GM18502 (cell line): ENCODE measurements around the gene HUNK.
"Not testable (repeated sequence)": the region's sequence is repeated elsewhere in the genome, so short reads cannot be mapped to it uniquely, and the experiment has no call there.

Experiments used
- ATAC-seq: cut with Tn5 transposase; IDR thresholded peaks from one replicate; pipeline ENCODE4 v1.9.1; 2021; ENCODE audit warnings: mild to moderate bottlenecking; ENCODE audit not compliant: unreplicated experiment, poor library complexity

HUNK gene

GRCh38 chr21:31946231-31946630 lies 73.4 kb downstream of the HUNK start:
- no peak for ATAC-seq

GRCh38 chr21:31946876-31947550 lies 74.2 kb downstream of the HUNK start:
- ATAC-seq, result not testable (repeated sequence)

- ATAC-seq, result no peak
Observed at GRCh38 chr21:31948676-31949075, 75.9 kb downstream of the HUNK start.

GRCh38 chr21:31952828-31953227 lies 80.0 kb downstream of the HUNK start:
- no peak for ATAC-seq

- ATAC-seq, result no peak
Observed at GRCh38 chr21:31957631-31958030, 84.8 kb downstream of the HUNK start.

GRCh38 chr21:31959881-31960280 lies 87.1 kb downstream of the HUNK start:
- no peak for ATAC-seq

GRCh38 chr21:31961027-31961426 lies 88.2 kb downstream of the HUNK start:
- no peak for ATAC-seq

- no peak for ATAC-seq
Observed at GRCh38 chr21:31961704-31962103, 88.9 kb downstream of the HUNK start.

GRCh38 chr21:31964692-31965091 lies 91.9 kb downstream of the HUNK start:
- no peak for ATAC-seq

- ATAC-seq, result no peak
Observed at GRCh38 chr21:31967334-31967733, 94.5 kb downstream of the HUNK start.

GRCh38 chr21:31972622-31973021 lies 99.8 kb downstream of the HUNK start:
- ATAC-seq, result no peak

GRCh38 chr21:31973402-31973944 lies 100.7 kb downstream of the HUNK start:
- ATAC-seq, result no peak

- ATAC-seq, result no peak
Observed at GRCh38 chr21:31974454-31974985, 101.7 kb downstream of the HUNK start.

- ATAC-seq, result no peak
Observed at GRCh38 chr21:31975491-31975890, 102.7 kb downstream of the HUNK start.

GRCh38 chr21:31977816-31978215 lies 105.0 kb downstream of the HUNK start:
- no peak for ATAC-seq

GRCh38 chr21:31983120-31983519 lies 110.3 kb downstream of the HUNK start:
- no peak for ATAC-seq

GRCh38 chr21:31983554-31983953 lies 110.7 kb downstream of the HUNK start:
- ATAC-seq, result no peak

GRCh38 chr21:31985398-31985797 lies 112.6 kb downstream of the HUNK start:
- no peak for ATAC-seq

- ATAC-seq, result no peak
Observed at GRCh38 chr21:31986035-31986856, 113.4 kb downstream of the HUNK start.

- ATAC-seq, result no peak
Observed at GRCh38 chr21:31987696-31988095, 114.9 kb downstream of the HUNK start.
